ENCODE data around the gene HOXB2.

DNA sequence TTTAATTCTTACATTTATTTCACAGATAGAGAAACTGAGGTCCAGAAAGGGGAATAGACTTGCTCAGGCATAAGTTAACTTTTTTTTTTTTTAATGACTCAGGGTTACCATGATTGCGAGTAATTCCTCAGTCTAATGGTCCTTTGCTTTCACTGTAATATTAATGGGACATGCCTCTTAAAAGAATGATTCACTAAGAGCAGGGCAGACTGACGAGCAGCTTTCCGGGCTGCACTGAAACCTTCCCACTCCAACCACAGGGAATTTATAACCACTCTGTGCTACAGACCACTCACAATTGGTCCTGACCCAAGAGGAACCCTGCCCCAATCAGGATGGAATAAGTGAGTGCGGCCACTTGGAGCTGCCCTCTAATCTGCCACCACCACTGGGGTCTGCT, 5.7 kb downstream of the HOXB2 start:
- TF ChIP-seq, protein P1, sequence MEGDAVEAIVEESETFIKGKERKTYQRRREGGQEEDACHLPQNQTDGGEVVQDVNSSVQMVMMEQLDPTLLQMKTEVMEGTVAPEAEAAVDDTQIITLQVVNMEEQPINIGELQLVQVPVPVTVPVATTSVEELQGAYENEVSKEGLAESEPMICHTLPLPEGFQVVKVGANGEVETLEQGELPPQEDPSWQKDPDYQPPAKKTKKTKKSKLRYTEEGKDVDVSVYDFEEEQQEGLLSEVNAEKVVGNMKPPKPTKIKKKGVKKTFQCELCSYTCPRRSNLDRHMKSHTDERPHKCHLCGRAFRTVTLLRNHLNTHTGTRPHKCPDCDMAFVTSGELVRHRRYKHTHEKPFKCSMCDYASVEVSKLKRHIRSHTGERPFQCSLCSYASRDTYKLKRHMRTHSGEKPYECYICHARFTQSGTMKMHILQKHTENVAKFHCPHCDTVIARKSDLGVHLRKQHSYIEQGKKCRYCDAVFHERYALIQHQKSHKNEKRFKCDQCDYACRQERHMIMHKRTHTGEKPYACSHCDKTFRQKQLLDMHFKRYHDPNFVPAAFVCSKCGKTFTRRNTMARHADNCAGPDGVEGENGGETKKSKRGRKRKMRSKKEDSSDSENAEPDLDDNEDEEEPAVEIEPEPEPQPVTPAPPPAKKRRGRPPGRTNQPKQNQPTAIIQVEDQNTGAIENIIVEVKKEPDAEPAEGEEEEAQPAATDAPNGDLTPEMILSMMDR (IDR thresholded peaks at IDR 0.05; ENCODE audit: poor library complexity, severe bottlenecking), result no peak
- TF ChIP-seq POLR2AphosphoS5 (IDR thresholded peaks at IDR 0.05) (no peak), EP300 (conservative IDR thresholded peaks at IDR 0.05; ENCODE audit: poor library complexity, severe bottlenecking) (no peak), RAD21 (conservative IDR thresholded peaks at IDR 0.05) (no peak), TAF1 (IDR thresholded peaks at IDR 0.05; ENCODE audit: low read depth) (no peak)
